Calu3 (cell line): ENCODE measurements around the gene AGER. TPM values are rescaled to one million over a fixed set of nuclear protein-coding genes. Genes with fewer than 3 reads are reported as not detected.
"Not testable (repeated sequence)": the region's sequence is repeated elsewhere in the genome, so short reads cannot be mapped to it uniquely, and the experiment has no call there.

ENCODE experiments used
- BruUV-seq: library from RNA; stranded (reverse); fragments of 400-500 nt; replicated peaks from 2 replicates; lab custom pipeline; 2021; lab: Mats Ljungman, UMichigan
- CTCF ChIA-PET: fragments of 300-600 bp; sonication (Branson Sonifier 250); formaldehyde crosslinking; loops from one replicate; lab custom pipeline; 2022; ENCODE audit warnings: antibody characterized with exemption; lab: Charles Lee
- DNase-seq: peaks from one replicate; pipeline ENCODE4 v3.0.0; 2022
- H3K27ac Mint-ChIP-seq: one replicate; pipeline ENCODE4 v1.8.0; 2022; ENCODE audit warnings: mixed read lengths; ENCODE audit not compliant: unreplicated experiment
- H3K27me3 Mint-ChIP-seq: one replicate; pipeline ENCODE4 v1.8.0; 2022; ENCODE audit warnings: mixed read lengths; ENCODE audit not compliant: unreplicated experiment
- H3K36me3 Mint-ChIP-seq: one replicate; pipeline ENCODE4 v1.8.0; 2022; ENCODE audit warnings: mild to moderate bottlenecking, moderate library complexity, mixed read lengths; ENCODE audit not compliant: insufficient read depth, unreplicated experiment
- H3K4me1 Mint-ChIP-seq: one replicate; pipeline ENCODE4 v1.8.0; 2022; ENCODE audit warnings: mild to moderate bottlenecking, low read depth, mixed read lengths; ENCODE audit not compliant: unreplicated experiment
- H3K4me3 Mint-ChIP-seq: one replicate; pipeline ENCODE4 v1.8.0; 2022; ENCODE audit warnings: mild to moderate bottlenecking, low read depth, moderate library complexity, mixed read lengths; ENCODE audit not compliant: unreplicated experiment
- H3K9me3 Mint-ChIP-seq: one replicate; pipeline ENCODE4 v1.8.0; 2022; ENCODE audit warnings: low read depth, mixed read lengths; ENCODE audit not compliant: unreplicated experiment
- intact Hi-C: fragments of 100-400 bp; cut with micrococcal nuclease; formaldehyde crosslinking; loops from one replicate; pipeline ENCODE4 v1.10.0; 2022; ENCODE audit not compliant: unreplicated experiment
- total RNA-seq: library from RNA; stranded (reverse); gene quantifications from 2 replicates; pipeline ENCODE4 v1.2.3, GENCODE V29; 2022
- TF ChIP-seq, protein P1 (sequence below): fragments of 200-600 bp; IDR thresholded peaks from one replicate; pipeline ENCODE4 v1.8.0; 2022; ENCODE audit warnings: antibody characterized with exemption; ENCODE audit not compliant: unreplicated experiment

AGER gene
- total RNA-seq, 1 experiment from 2014 or later: 14.4 TPM

DNA sequence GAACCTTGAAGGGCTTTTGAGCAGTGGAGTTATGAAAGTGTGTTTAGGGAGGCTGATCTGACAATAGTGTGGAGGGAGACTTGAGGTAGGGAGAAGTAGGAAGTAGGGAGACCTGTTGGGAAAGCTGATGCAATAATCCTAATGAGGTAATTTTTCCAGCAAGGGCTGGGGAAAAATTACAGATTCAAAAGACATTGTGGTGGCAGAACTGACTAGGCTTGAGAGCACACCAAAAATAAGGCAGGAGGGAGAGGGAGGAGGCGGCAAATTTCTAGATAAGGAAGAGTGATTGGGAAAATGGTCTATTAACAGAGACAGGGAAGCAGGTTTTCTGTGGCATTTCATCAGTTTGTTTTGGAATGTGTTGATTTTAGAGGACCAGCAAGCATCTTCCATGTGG lies 37.8 kb downstream of the AGER start:
- TF ChIP-seq, protein P1, sequence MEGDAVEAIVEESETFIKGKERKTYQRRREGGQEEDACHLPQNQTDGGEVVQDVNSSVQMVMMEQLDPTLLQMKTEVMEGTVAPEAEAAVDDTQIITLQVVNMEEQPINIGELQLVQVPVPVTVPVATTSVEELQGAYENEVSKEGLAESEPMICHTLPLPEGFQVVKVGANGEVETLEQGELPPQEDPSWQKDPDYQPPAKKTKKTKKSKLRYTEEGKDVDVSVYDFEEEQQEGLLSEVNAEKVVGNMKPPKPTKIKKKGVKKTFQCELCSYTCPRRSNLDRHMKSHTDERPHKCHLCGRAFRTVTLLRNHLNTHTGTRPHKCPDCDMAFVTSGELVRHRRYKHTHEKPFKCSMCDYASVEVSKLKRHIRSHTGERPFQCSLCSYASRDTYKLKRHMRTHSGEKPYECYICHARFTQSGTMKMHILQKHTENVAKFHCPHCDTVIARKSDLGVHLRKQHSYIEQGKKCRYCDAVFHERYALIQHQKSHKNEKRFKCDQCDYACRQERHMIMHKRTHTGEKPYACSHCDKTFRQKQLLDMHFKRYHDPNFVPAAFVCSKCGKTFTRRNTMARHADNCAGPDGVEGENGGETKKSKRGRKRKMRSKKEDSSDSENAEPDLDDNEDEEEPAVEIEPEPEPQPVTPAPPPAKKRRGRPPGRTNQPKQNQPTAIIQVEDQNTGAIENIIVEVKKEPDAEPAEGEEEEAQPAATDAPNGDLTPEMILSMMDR: no peak
- peaks cover 15% of the 10 kb centered on the region for H3K4me1 Mint-ChIP-seq
- H3K36me3 Mint-ChIP-seq: no peaks in the 10 kb centered on the region
- intact Hi-C loops: no loop called here
- H3K27me3 Mint-ChIP-seq: peaks cover 14% of the 10 kb centered on the region
- peak overlapping the region; percentile 34 for H3K27ac Mint-ChIP-seq
- no TSS peak for BruUV-seq
- H3K4me3 Mint-ChIP-seq: no peak overlapping the region
- peaks cover 2% of the 10 kb centered on the region for H3K9me3 Mint-ChIP-seq
- no peak for DNase-seq
- CTCF ChIA-PET: interaction anchor here (0.7 kb wide), 1 partner anchor 724 kb away, joined by 3 read pairs; no protein-coding TSS in a partner anchor

DNA sequence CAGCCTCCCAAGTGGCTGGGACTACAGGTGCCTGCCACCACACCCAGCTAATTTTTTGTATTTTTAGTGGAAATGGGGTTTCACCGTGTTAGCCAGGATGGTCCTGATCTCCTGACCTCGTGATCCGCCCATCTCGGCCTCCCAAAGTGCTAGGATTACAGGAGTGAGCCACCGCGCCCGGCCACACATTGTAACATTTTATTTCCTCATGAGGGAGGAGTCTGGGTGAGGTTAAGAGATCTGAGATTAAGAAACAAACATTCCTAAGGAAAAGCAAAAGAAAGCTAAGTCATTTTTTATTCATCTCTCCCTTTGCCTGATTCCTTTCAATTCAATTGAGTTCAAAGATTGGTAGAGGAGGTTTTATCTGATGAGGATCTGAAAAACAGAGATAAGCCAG lies 39.8 kb downstream of the AGER start:
- DNase-seq, H3K27ac Mint-ChIP-seq: not testable (repeated sequence)
- CTCF ChIA-PET: interaction anchor here (0.8 to 1.1 kb wide), 3 partner anchors 14 to 33 kb away, joined by 3 to 4 read pairs (median 3); partner anchors contain the start of gene FKBPL

DNA sequence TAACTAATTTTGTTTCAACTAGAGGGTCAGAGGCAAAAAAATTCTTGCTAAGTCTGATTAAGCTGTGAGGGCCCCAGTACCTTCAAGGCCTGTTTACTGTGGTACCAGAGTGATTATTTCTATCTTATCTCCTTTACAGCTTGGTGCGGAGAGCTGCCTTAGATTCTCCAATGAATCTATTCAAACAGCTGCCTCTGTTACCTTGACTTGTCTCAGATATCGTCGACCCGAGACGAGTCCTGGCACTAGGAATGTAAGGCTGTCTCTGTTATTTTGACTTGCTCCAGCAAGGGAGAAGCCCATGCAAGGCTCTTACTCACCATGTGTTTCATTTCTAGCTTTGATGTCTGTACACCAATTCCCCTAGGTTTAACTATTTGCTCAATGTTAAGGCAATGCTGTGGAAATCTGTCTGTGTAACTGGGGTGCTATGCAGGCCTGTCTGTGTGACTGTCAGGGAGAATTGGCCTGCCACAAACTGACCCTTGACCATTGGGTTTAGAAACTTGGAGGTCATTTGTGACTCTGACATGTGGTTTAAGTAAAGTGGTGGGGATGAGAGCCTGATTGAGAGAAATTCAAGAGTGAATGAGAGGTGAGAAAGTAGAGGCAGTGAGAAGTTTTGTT lies 43.5 kb downstream of the AGER start:
- Mint-ChIP-seq H3K27me3 (peaks cover 36% of the 10 kb centered on the region), H3K4me3 (no peak overlapping the region), H3K4me1 (peaks cover under 1% of the 10 kb centered on the region), H3K9me3 (no peaks in the 10 kb centered on the region), H3K27ac (no peak overlapping the region), H3K36me3 (no peaks in the 10 kb centered on the region)
- DNase-seq: no peak
- TF ChIP-seq, protein P1: no peak
- intact Hi-C loops: no loop called here
- BruUV-seq: no TSS peak
- CTCF ChIA-PET: interaction anchor here (0.6 kb wide), 1 partner anchor 18 kb away, joined by 4 read pairs; no protein-coding TSS in a partner anchor

More for the DNA sequence above, 39.8 kb downstream of the AGER start:
- H3K9me3 Mint-ChIP-seq, H3K36me3 Mint-ChIP-seq, BruUV-seq, H3K4me3 Mint-ChIP-seq, intact Hi-C loops: not testable (repeated sequence)
- peaks cover 21% of the 10 kb centered on the region for H3K27me3 Mint-ChIP-seq
- peaks cover 15% of the 10 kb centered on the region for H3K4me1 Mint-ChIP-seq

DNA sequence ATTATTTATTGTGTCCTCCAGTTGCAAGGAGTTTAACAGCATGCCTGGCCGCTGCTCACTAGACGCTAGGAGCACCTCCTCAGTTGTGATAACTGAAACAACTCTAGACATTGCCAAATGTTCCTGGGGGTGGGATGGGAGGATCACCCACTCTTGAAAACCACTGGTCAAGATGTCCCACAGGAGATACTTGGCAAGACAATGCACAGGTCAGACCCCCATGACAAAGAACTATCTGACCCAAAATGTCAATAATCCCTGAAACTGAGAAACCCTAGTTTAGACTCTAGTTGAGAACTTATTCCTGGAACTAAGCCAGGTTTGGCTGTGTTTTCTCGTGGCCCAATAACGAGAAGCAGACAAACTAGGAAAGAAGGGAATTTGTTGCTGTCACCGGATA lies 44.5 kb downstream of the AGER start:
- Mint-ChIP-seq H3K36me3 (no peaks in the 10 kb centered on the region), H3K4me1 (no peaks in the 10 kb centered on the region), H3K9me3 (no peaks in the 10 kb centered on the region), H3K27me3 (peaks cover 44% of the 10 kb centered on the region), H3K27ac (no peak overlapping the region), H3K4me3 (no peak overlapping the region)
- TF ChIP-seq, protein P1: no peak
- no peak for DNase-seq
- no TSS peak for BruUV-seq
- intact Hi-C loops: no loop called here
- CTCF ChIA-PET: interaction anchor here (0.8 kb wide), 1 partner anchor 39 kb away, joined by 4 read pairs; no protein-coding TSS in a partner anchor

DNA sequence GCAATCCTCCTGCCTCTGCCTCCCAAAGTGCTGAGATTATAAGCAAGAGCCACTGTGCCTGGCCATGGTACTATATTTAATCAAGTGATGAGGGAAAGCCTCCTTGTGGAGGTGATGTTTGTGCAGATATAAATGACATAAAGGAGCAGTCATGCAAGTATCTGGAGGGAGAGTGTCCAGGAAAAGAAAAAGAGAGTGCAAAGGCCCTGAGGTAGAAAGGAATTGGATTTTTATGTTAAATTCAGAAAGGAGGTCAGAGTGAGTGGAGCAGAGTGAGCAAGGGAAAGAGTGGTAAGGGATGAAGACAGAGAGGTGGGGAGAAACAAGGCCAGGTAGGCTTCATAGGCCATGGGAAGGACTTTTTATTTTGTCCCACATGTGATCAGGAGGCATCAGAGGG lies 46.6 kb downstream of the AGER start:
- CTCF ChIA-PET: no interaction called here
- peaks cover 55% of the 10 kb centered on the region for H3K27me3 Mint-ChIP-seq
- BruUV-seq: no TSS peak
- H3K9me3 Mint-ChIP-seq: no peaks in the 10 kb centered on the region
- no peaks in the 10 kb centered on the region for H3K36me3 Mint-ChIP-seq
- H3K4me1 Mint-ChIP-seq: no peaks in the 10 kb centered on the region
- intact Hi-C loops: no loop called here
- DNase-seq: no peak
- TF ChIP-seq, protein P1: no peak
- H3K27ac Mint-ChIP-seq: no peak overlapping the region
- H3K4me3 Mint-ChIP-seq: no peak overlapping the region
